ENCODE measurements around the gene LSAMP. TPM values are rescaled to one million over a fixed set of nuclear protein-coding genes. Genes with fewer than 3 reads are reported as not detected.

LSAMP gene
- polyA plus RNA-seq, 1 of the 3 experiments (the other 2 are of a cell fraction) = 6.6 TPM

- no peak overlapping the region for H3K27ac ChIP-seq (ENCODE audit: low read depth in 2 of 2, low read length in 1 of 2)
- 58% methylated on average over 2 of the region's 2 CpGs for WGBS (ENCODE audit: low lambda C conversion rate)
- H3K36me3 ChIP-seq (replicated peaks in 1 of 2; ENCODE audit: control insufficient read depth in 1 of 2, insufficient read depth in 2 of 2, low read length in 1 of 2) = no peaks in the 10 kb centered on the region
- H2AFZ ChIP-seq (ENCODE audit: low read depth) = no peak overlapping the region
- TF ChIP-seq TCF12 (IDR thresholded peaks at IDR 0.05) (no peak), TAF1 (IDR thresholded peaks at IDR 0.05; ENCODE audit: borderline replicate concordance, low read depth, low read length) (no peak)
- ChIA-PET CTCF (no interaction called here), POLR2A (no interaction called here)
- H3K9ac ChIP-seq = no peak overlapping the region
- no peak overlapping the region for H3K4me2 ChIP-seq
- no peaks in the 10 kb centered on the region for H4K20me1 ChIP-seq (ENCODE audit: insufficient read depth)
- no peaks in the 10 kb centered on the region for H3K79me2 ChIP-seq (ENCODE audit: insufficient read depth)
- H3K27me3 ChIP-seq (ENCODE audit: insufficient read depth) = no peaks in the 10 kb centered on the region
- H3K4me1 ChIP-seq (ENCODE audit: control insufficient read depth in 1 of 2, insufficient read depth in 2 of 2, low read depth in 1 of 2, low read length in 1 of 2) = no peaks in the 10 kb centered on the region; a peak in 2 of 4 replicates
- no peaks in the 10 kb centered on the region for H3K9me3 ChIP-seq
- H3K9me2 ChIP-seq = no peaks in the 10 kb centered on the region
- no peak for DNase-seq
- no peaks in the 10 kb centered on the region for H3F3A ChIP-seq (replicated peaks; ENCODE audit: insufficient read depth)
- H3K4me3 ChIP-seq (ENCODE audit: low read depth in 2 of 2, low read length in 1 of 2) = no peak overlapping the region
These were observed 532.9 kb downstream of the LSAMP start for GRCh38 chr3:115912372-115912771.

GRCh38 chr3:115905871-115906270 is 539.4 kb downstream of the LSAMP start:
- Histone ChIP-seq H3K9me3 (no peaks in the 10 kb centered on the region), H3K4me1 (ENCODE audit: control insufficient read depth in 1 of 2, insufficient read depth in 2 of 2, low read depth in 1 of 2, low read length in 1 of 2) (no peaks in the 10 kb centered on the region), H3K9me2 (no peaks in the 10 kb centered on the region), H2AFZ (ENCODE audit: low read depth) (no peak overlapping the region), H3K4me2 (no peak overlapping the region), H3K36me3 (replicated peaks in 1 of 2; ENCODE audit: control insufficient read depth in 1 of 2, insufficient read depth in 2 of 2, low read length in 1 of 2) (no peaks in the 10 kb centered on the region), H3F3A (replicated peaks; ENCODE audit: insufficient read depth) (peaks cover 4% of the 10 kb centered on the region), H4K20me1 (ENCODE audit: insufficient read depth) (no peaks in the 10 kb centered on the region), H3K27me3 (ENCODE audit: insufficient read depth) (no peaks in the 10 kb centered on the region), H3K27ac (ENCODE audit: low read depth in 2 of 2, low read length in 1 of 2) (no peak overlapping the region), H3K9ac (no peak overlapping the region), H3K79me2 (ENCODE audit: insufficient read depth) (no peaks in the 10 kb centered on the region), H3K4me3 (ENCODE audit: low read depth in 2 of 2, low read length in 1 of 2) (no peak overlapping the region)
- ChIA-PET CTCF (no interaction called here), POLR2A (no interaction called here)
- no peak for DNase-seq
- TF ChIP-seq CTCF (IDR thresholded peaks at IDR 0.05) = no peak
- 65% methylated on average over 2 of the region's 2 CpGs for WGBS (ENCODE audit: low lambda C conversion rate)

GRCh38 chr3:115903843-115904242 is 541.4 kb downstream of the LSAMP start:
- WGBS (ENCODE audit: low lambda C conversion rate) = 18% methylated on average over 2 of the region's 2 CpGs
- H3K79me2 ChIP-seq (ENCODE audit: insufficient read depth) = no peaks in the 10 kb centered on the region
- no peak for DNase-seq

More at GRCh38 chr3:115903843-115904242, 541.4 kb downstream of the LSAMP start:
- TF ChIP-seq TCF12 (IDR thresholded peaks at IDR 0.05) (peak; percentile 83), EP300 (IDR thresholded peaks at IDR 0.05; ENCODE audit: borderline replicate concordance in 1 of 2, low read depth in 1 of 2, low read length in 1 of 2) (peak in 1 of 2 experiments; percentile 74; a peak in 2 of 4 replicates), POLR2AphosphoS5 (IDR thresholded peaks at IDR 0.05; ENCODE audit: low read depth, low read length) (0 out of 2 replicates have a peak, but pooled peaks have one; percentile 23), CHD2 (IDR thresholded peaks at IDR 0.05; ENCODE audit: low read length, partially characterized antibody) (no peak), FOXM1 (IDR thresholded peaks at IDR 0.05; ENCODE audit: low read depth) (no peak), CTCF (IDR thresholded peaks at IDR 0.05) (no peak), FOSL2 (IDR thresholded peaks at IDR 0.05; ENCODE audit: borderline replicate concordance, low read depth) (peak; percentile 43; the same call in 1 of the 2 replicates), JUND (IDR thresholded peaks at IDR 0.05) (peak; percentile 80), MAX (IDR thresholded peaks at IDR 0.05; ENCODE audit: low read depth) (no peak), TEAD4 (IDR thresholded peaks at IDR 0.05; ENCODE audit: borderline replicate concordance, insufficient read depth) (peak; percentile 56; the same call in 1 of the 2 replicates), EZH2phosphoT487 (IDR thresholded peaks at IDR 0.05; ENCODE audit: borderline replicate concordance, low read depth) (no peak), GABPA (IDR thresholded peaks at IDR 0.05; ENCODE audit: low read depth) (no peak), RCOR1 (IDR thresholded peaks at IDR 0.05; ENCODE audit: low read length) (no peak), MXI1 (IDR thresholded peaks at IDR 0.05; ENCODE audit: low read depth, low read length) (no peak), ELF1 (IDR thresholded peaks at IDR 0.05) (no peak), NFIC (IDR thresholded peaks at IDR 0.05; ENCODE audit: borderline replicate concordance) (peak; percentile 40; the same call in 1 of the 2 replicates), PBX3 (IDR thresholded peaks at IDR 0.05) (peak; percentile 91)
- Histone ChIP-seq H3K9me2 (no peaks in the 10 kb centered on the region), H3K9me3 (no peaks in the 10 kb centered on the region), H2AFZ (ENCODE audit: low read depth) (no peak overlapping the region), H3K4me1 (ENCODE audit: control insufficient read depth in 1 of 2, insufficient read depth in 2 of 2, low read depth in 1 of 2, low read length in 1 of 2) (no peaks in the 10 kb centered on the region), H3K9ac (no peak overlapping the region), H4K20me1 (ENCODE audit: insufficient read depth) (no peaks in the 10 kb centered on the region), H3K4me3 (ENCODE audit: low read depth in 2 of 2, low read length in 1 of 2) (no peak overlapping the region), H3K4me2 (no peak overlapping the region), H3K36me3 (replicated peaks in 1 of 2; ENCODE audit: control insufficient read depth in 1 of 2, insufficient read depth in 2 of 2, low read length in 1 of 2) (no peaks in the 10 kb centered on the region), H3K27me3 (ENCODE audit: insufficient read depth) (no peaks in the 10 kb centered on the region), H3F3A (replicated peaks; ENCODE audit: insufficient read depth) (peaks cover 4% of the 10 kb centered on the region), H3K27ac (ENCODE audit: low read depth in 2 of 2, low read length in 1 of 2) (no peak overlapping the region)
- ChIA-PET POLR2A (no interaction called here), CTCF (no interaction called here)

Data from SK-N-SH (cell line).